PC-9 (cell line): ENCODE results near the gene PIK3R2.

Experiments used
- CTCF ChIP-seq: fragments of 200-600 bp; sonication (generic); conservative IDR thresholded peaks from 2 replicates; pipeline ENCODE4 v1.6.1; 2017; ENCODE audit warnings: mixed run types, antibody characterized with exemption, mild to moderate bottlenecking, moderate library complexity
- EZH2 ChIP-seq: fragments of 200-600 bp; sonication (generic); IDR thresholded peaks from 2 replicates; pipeline ENCODE4 v1.8.0; 2017; ENCODE audit warnings: antibody characterized with exemption, low read depth

GRCh38 chr19:18152817-18153555 is at the start of gene PIK3R2:
- TF ChIP-seq CTCF (peak; percentile 13), EZH2 (no peak)
